Measurements from ENCODE around the gene BEND7. TPM values are rescaled to one million over a fixed set of nuclear protein-coding genes. Genes with fewer than 3 reads are reported as not detected.
A peak's percentile ranks its signal among the peaks of the same experiment; 100 is the strongest.

Gene BEND7
- total RNA-seq, 1 donor from 2014 or later, result 3.1 TPM

DNA sequence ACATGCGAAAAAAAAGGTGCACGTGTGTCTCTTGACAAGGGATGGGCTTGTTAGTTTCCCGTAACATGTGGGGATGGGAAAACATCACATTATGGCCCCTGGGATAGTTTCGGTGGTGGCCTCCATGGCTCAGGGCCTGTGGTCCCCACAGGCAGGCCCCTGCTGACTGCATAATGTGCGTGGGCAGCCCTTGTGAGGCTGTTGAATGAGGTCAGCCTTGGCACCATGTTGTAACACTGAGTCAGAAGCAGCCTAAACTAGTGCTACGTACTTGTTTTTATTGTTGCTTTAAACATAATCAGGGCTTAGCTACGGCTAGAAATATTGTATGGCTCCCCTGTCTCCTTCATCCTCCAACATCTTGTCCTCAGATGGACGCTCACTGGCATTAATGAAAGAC lies 80.6 kb downstream of the BEND7 start:
- Mint-ChIP-seq H3K27ac (ENCODE audit: unreplicated experiment) (no peak overlapping the region), H3K4me3 (ENCODE audit: unreplicated experiment) (no peak overlapping the region), H3K4me1 (ENCODE audit: low read depth, unreplicated experiment) (peaks cover 26% of the 10 kb centered on the region), H3K36me3 (ENCODE audit: unreplicated experiment) (no peaks in the 10 kb centered on the region), H3K27me3 (ENCODE audit: unreplicated experiment) (no peaks in the 10 kb centered on the region), H3K9me3 (ENCODE audit: unreplicated experiment) (peaks cover 2% of the 10 kb centered on the region)
- TF ChIP-seq, protein P1, sequence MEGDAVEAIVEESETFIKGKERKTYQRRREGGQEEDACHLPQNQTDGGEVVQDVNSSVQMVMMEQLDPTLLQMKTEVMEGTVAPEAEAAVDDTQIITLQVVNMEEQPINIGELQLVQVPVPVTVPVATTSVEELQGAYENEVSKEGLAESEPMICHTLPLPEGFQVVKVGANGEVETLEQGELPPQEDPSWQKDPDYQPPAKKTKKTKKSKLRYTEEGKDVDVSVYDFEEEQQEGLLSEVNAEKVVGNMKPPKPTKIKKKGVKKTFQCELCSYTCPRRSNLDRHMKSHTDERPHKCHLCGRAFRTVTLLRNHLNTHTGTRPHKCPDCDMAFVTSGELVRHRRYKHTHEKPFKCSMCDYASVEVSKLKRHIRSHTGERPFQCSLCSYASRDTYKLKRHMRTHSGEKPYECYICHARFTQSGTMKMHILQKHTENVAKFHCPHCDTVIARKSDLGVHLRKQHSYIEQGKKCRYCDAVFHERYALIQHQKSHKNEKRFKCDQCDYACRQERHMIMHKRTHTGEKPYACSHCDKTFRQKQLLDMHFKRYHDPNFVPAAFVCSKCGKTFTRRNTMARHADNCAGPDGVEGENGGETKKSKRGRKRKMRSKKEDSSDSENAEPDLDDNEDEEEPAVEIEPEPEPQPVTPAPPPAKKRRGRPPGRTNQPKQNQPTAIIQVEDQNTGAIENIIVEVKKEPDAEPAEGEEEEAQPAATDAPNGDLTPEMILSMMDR (IDR thresholded peaks at IDR 0.05; ENCODE audit: partially characterized antibody, unreplicated experiment), result no peak
- no peak for DNase-seq

DNA sequence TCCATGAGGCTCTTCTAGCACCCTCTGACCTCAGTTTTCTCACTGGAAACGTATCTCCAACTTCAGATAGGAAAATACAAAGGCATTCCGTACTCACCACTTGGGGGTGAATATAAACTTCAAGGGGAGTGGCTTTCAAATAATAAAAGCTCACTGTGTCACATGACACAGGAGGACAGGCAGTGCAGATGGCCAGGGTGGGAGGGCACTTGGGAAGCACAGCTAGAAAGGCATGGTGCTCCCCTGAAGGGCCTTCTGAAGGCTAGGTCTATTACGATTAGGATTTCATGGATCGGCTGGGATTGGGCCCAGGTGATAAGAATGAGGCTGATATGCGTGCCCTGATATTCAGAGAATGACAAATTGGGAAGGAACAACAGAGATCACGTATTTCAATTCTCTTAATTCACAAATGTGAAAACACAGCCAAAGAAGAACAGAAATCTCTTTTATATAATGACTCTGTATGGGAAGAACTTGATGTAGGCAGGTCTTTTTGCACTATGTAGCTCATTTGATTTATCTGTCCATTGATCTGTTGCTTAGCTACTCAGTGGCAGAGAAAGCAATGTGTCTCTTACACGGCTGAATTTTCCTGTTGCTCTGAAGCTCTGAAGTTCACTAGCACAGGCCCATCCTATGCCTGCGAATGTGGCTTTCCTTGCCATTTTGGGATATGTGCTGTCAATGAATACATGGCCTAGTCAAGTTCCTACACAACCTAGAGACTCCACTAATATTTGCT lies 83.0 kb downstream of the BEND7 start:
- Mint-ChIP-seq H3K9me3 (ENCODE audit: unreplicated experiment) (peaks cover 2% of the 10 kb centered on the region), H3K27ac (ENCODE audit: unreplicated experiment) (no peak overlapping the region), H3K27me3 (ENCODE audit: unreplicated experiment) (no peaks in the 10 kb centered on the region), H3K4me1 (ENCODE audit: low read depth, unreplicated experiment) (peaks cover 42% of the 10 kb centered on the region), H3K4me3 (ENCODE audit: unreplicated experiment) (no peak overlapping the region), H3K36me3 (ENCODE audit: unreplicated experiment) (no peaks in the 10 kb centered on the region)
- DNase-seq, result no peak
- TF ChIP-seq, protein P1 (IDR thresholded peaks at IDR 0.05; ENCODE audit: partially characterized antibody, unreplicated experiment), result no peak

DNA sequence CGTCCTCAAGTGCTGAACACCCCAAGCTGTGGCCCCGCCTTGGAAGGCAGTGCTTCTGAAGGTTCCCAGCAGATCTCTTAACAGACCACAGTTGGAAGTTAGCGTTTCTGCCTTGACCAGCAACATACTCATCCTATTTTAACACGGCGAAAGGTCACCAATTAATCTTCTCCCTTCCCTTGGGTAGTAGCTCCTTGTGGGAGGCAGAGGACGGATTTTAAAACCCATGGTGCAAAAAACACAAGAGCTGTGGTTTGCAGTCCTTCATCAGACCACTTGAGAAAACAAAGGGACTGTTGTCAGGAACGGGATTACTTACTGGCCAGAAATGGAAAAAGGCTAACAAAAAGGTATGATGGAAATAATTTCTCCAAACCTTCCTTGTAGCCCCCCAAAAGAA lies 87.3 kb downstream of the BEND7 start:
- Mint-ChIP-seq H3K27ac (ENCODE audit: unreplicated experiment) (peak overlapping the region; percentile 3), H3K9me3 (ENCODE audit: unreplicated experiment) (peaks cover 2% of the 10 kb centered on the region), H3K4me1 (ENCODE audit: low read depth, unreplicated experiment) (peaks cover 45% of the 10 kb centered on the region), H3K36me3 (ENCODE audit: unreplicated experiment) (no peaks in the 10 kb centered on the region), H3K4me3 (ENCODE audit: unreplicated experiment) (peak overlapping the region; percentile 9), H3K27me3 (ENCODE audit: unreplicated experiment) (peaks cover 8% of the 10 kb centered on the region)
- TF ChIP-seq, protein P1 (IDR thresholded peaks at IDR 0.05; ENCODE audit: partially characterized antibody, unreplicated experiment), result no peak
- DNase-seq, result no peak

DNA sequence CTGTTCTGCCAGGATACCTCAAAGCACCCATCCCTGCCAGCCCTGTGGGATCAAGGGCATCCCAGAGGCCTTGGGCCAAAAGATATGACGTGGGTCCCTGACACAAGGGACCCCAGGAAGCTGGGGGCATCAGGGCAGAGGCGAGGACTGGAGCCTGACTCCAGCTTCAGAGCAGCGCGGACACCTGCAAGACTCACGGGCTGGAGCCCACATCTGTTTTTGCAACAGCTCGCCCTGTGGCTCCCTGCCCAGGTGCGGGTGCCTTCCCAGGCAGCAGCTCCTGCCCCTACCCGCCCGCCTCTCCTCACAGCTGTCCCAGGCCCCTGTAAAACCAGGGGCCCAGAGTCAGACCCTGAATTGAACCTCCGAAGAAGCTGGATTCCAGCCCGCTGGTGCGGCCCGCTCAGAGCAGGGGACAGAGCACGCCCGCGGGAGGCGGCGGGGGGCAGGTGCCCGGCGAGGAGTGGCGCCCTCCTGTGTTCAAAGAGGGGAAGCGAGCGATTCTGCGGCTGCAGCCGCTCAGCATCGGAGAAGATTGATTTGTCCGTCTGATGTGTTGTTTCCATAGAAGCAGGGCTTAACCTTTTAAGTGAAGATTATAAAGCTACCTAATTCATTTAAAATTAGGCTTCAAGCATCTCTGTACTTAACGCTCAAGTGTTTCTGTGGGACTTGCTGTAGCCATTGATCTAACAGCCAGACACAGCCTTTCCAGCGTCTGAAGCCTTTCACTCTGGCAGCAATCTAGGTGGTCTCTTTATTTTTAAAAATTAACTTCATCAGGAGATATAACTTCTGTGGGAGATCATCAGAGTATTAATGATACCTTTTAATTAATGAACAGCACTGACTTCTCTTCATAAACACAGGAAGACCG lies 88.4 kb downstream of the BEND7 start:
- Mint-ChIP-seq H3K4me1 (ENCODE audit: low read depth, unreplicated experiment) (peaks cover 38% of the 10 kb centered on the region), H3K9me3 (ENCODE audit: unreplicated experiment) (peaks cover 2% of the 10 kb centered on the region), H3K27ac (ENCODE audit: unreplicated experiment) (no peak overlapping the region), H3K27me3 (ENCODE audit: unreplicated experiment) (peaks cover 8% of the 10 kb centered on the region), H3K4me3 (ENCODE audit: unreplicated experiment) (peak overlapping the region; percentile 78), H3K36me3 (ENCODE audit: unreplicated experiment) (no peaks in the 10 kb centered on the region)
- TF ChIP-seq, protein P1 (IDR thresholded peaks at IDR 0.05; ENCODE audit: partially characterized antibody, unreplicated experiment), result peak; percentile 92
- peak; percentile 83 for DNase-seq

Measured in glutamatergic neuron (in vitro differentiated cells).